Colon (tissue), 2 donors: ENCODE measurements around the gene PHACTR1.

ENCODE experiments used
- FAIRE-seq: peaks from 2 replicates; lab custom pipeline; 2012; peaks lifted over from hg19 to GRCh38; lab: Jason Lieb, UNC
- donor health status: control.
- donor health status: control.

Gene PHACTR1

DNA sequence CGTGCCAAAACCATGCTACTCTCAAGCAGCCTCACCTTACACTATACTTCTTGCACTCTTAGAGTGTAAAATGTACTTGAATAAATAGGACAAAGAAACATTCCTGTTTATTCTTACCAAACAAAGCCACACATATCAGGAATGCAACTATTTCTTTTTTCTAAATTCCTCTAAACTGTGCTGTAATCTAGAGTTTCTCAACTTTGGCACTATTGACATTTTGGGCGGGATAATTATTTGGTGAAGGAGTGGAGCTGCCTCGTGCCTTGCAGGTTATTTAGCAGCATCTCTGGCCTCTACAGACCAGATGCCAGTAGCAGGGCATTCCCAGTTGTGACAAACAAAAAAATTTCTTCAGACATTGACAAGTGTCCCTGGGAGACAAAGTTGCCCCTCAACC, 86.9 kb downstream of the PHACTR1 start:
- FAIRE-seq = no peak

DNA sequence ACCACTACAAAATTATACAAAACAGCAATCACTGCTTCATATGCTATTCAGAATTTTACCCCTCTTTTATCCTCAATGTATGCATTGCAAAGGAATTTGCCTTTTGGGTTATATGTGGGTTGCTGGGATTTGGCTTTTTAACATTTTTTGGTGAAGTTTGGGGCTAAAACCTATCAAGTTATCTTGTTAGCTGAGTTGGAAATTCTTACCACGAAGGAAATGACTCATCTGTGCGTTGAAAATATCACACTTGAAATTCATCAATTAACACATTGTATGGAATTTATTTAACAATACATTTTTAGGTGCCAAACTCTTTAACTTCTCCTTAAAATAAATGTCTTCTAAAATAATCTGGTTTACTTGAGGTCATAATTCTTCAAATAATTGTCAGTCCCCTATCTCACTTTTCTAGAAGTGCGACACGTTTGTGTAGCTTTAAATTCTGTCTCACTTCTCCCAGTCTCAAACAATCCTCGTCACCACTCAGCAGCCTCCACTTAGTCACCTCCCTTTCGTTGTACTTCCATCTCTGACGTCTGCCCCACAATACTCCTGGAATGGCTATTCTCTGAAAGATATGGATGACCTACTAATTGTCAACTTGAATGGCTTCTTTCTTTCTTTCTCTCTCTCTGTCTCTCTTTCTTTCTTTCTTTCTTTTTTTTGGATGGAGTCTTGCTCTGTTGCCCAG, 88.5 kb downstream of the PHACTR1 start:
- FAIRE-seq = no peak

DNA sequence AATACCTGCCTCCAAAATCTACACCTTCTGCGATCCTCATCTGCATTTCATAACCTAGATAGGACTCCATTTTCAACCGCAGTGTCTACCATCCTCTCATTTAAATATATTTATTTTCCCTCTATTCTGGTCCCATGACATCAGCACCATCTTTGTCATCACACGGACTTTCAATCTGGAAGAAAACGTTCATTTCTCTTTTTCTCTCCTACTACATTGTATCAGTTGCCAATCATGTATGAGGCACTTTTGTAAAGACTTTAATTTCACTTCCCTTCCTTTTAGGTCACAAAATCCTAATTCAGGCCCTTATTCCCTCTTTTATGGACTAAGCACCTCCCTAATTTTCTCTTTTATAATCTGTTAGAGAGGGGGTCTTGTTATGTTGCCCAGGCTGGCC, 89.6 kb downstream of the PHACTR1 start:
- FAIRE-seq = no peak

DNA sequence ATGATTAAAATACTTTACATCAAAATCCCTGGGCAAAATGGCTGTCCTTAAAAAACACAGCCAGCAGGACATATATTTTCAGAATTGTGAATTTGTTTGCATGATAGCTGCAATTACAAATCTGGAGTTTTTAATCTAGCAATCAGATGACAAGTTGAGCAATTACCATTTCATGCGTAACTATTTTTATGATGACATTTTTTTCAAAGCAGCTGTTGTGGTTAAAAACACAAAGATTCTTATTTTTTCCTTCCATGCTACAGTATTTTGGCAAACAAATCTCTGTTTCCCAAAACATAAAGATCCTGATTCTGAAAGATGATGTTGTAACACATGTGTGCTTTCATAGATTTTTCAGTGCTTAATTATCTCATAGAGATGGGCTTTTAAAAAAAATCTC, 90.2 kb downstream of the PHACTR1 start:
- FAIRE-seq = no peak

DNA sequence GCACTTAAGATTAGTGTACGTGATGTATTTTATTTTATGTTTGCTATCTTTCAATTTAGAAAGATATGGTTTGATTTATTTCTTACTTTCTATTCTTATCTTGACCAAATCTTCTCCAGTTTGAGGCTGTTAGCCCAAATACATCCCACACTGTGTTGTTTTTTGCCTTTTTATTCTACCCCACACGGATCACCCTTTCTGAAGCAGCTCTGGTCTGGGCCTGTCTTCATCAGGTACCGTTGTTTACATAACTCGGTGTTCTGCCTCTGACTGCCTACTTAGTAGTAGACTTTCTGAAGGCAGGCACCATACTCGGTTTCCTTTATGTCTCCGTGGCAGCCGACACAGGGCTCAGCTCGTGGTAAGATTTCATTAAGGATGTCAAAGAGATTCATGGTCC, 95.0 kb downstream of the PHACTR1 start:
- no peak for FAIRE-seq

DNA sequence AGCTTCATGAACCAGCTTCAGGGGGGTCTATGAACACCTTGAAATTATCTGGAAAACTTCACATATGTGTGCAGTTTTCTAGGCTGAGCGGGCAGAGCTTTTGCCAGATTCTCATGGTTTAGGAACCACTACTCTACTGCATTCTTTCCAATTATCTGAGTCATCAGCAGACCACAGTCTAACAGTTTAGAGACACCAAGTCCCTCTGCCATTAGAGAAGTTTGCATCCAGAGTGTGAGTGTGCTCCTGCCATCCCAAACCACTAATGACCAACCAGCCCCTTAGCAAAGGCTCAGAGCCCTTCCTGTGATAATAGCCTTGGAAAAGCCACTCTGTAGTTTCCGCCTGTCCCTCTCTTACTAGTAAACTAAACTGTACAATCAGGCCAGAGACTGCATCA, 96.8 kb downstream of the PHACTR1 start:
- no peak for FAIRE-seq

DNA sequence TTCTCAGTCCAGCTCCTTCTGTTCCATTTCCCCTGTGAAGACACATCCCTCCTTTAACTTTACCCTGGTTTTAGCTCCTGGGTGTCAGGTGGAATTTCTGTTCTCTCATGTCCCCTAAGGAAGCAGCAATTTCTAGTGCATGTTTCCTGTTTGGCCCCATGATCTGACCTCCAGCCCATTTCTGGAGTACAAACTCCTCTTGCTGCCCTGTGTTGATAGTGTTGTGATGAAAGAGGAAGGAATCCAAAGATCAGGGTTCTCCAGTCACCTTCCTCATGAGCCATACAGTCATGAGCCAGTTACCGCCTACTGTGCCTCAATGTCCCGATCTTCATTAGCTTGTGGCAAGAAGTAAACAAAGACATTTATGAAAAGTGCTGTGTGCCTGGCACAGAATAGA, 97.4 kb downstream of the PHACTR1 start:
- FAIRE-seq = no peak

DNA sequence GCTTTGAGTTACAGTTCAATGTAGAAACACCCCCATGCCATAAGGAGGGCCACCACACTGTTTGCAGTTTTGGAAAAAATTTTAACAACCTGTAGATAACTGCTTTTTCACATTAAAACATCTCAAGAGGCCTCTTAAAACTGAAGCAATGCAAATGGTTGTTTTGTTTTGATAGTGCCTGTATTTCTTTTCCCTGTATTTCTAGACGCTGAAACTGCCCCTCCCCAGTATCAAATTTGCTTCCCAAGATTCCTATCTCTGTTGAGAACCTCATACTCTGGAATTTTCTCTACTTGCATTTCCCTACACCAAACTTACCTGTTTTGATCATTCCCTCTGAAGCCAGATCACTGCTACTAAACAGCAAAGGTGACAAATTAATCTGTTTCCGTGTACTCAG, 98.5 kb downstream of the PHACTR1 start:
- no peak for FAIRE-seq

DNA sequence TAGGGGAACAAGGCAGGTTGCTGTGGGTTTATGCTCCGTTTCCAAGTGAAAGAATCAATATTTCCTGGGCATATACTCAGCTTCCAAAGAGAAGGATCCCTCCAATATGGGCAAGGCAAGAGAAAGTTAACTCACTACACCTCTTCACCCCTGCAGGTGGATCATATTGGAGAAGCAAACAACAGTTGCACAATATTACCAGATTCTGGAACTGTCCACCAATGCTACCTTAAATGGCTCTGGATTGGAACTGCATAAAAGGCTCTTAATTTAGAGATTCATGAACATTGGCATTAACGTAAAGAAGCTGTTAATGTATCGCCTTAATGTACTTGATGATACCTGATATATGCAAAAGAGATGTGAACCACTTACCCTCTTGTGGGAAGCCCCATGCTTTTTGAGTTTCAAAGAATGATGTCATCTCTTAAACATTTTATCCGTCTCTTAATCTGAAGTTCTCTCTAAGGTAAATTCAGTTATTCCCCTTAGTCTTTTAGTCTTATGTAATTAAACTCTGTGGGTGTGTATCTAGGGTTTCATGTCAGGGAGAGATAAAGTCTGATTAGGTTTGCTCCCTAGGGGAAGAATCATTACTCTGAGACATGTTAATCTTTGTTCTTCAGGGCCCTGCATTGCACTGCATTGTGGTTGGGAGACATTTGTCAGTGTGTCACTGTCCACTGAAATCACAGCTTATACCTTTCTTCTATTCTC, 99.5 kb downstream of the PHACTR1 start:
- no peak for FAIRE-seq

DNA sequence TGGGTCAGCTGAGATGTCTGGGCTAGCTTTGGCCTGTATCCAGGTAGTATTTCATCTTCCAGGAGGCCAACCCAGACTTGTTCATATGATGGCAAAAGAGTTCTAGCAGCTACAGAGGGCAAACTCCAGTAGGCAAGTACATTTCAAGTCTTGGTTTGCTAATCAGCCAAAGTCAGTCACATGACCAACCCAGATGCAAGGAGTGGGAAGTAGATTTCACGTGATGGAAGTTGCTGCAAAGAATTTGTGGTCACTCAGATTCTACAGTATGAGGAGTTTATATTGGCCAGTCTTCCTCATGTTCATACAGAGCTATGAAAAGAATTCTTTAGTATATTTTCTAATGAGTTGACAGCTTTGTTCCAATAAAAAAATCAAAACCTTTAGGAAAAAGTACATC, 101.8 kb downstream of the PHACTR1 start:
- no peak for FAIRE-seq

DNA sequence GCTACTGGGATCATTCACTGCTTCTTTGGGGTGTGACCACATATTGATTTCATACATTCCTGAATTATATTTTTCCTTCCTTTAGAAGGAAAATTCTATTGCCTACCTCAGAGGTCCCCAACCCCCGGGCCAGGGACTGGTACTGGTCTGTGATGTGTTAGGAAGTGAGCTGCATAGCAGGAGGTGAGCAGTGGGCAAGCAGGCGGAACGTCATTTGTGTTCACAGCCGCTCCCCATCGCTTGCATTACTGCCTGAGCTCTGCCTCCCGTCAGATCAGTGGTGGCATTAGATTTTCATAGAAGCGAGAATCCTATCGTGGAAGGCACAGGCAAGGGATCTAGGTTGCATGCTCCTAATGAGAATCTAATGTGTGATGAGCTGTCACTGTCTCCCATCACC, 107.3 kb downstream of the PHACTR1 start:
- FAIRE-seq = no peak

DNA sequence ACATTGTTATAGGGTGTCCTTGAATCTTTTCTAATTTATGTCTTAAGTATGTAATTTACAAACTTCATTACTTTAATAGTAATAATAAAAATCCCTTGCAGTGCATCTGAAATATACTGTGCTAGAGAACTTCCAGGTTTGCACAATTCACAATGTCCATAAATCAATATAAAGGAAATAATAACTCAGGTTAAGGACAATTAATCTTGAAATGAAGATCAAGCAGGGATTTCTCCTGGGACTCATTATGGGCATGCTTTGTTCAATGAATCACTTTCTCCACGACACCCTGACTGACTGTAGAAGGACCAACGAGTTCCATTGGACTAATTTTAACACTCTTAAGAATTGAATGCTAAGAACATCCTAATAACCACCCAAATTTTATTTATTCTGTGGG, 110.0 kb downstream of the PHACTR1 start:
- no peak for FAIRE-seq

DNA sequence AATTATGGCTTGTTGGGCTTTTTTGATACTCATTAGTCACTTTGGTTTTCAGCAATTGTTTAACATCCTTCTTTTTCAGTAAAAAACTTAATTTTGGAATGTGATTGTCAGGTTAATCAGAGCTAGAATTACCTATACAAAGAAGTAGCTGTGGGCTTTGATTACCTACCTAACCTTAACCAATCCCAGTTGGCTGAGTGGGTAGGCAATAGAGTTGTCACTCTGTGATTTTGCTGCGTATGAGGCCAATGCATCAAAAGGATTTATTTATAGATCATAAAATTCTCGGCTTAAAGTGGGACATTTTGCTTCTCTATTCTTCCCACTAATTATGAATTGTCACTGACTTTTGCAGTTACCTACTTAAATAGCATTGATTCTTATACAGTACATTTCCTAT, 111.4 kb downstream of the PHACTR1 start:
- FAIRE-seq = no peak

DNA sequence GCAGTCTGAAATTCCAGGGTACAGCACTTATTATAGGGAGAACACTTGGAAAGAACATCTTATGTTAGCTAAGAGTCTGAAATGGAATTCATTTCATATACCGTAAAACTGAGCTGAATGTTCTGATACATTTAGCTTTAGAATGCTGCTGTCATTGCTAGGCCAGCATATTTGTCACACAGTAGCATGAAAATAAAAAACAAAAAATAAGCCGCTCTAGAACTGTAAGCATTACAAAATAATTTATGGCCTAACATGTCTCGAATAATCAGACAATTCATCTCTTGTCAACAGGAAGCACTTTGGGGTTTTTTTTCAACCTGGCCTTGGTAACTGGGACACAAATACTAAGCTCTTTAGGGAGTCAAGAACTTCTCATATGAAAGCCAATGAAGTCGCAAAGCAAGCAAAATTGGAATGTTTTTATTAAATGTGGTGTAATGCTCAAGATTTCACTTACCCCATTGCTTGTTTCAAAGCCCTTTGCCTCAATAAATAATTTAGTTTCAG, 115.7 kb downstream of the PHACTR1 start:
- no peak for FAIRE-seq

DNA sequence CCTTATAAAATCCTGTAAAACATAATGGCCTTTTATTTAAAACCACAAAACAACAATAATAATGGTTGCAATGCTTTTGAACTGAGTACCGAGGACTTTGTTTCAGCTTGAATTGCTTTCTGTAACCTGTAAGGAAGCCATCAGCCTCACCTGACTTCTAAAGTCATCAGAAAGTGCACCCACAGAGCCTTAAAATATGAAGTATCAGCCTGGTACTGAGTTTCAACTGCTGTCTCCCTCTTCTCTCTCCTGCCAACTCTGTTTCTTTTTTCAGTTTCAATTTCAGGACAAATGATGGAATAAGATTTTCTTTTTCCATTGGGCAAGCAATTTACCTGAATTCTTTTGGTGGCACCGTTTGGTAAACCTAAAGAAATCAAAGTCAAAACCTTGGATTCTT, 119.4 kb downstream of the PHACTR1 start:
- FAIRE-seq = no peak

DNA sequence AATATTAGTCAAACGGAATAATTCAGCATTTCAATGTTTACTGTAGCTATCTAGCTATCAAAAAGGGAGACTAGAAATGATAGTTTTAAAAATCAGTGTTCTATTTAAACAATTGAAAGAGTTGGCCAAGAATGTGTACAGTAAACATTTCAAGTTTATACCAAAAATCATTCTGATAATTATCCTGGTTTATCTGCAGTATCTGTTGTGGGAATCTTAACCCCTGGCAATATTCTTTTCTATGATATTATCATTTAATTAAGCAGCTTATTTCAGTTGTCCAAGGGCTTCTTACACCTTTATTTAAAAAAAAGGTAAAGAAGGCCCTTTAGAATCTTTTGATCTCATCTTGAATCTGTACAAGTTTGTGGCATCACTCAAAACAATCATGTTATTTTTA, 125.1 kb downstream of the PHACTR1 start:
- no peak for FAIRE-seq

DNA sequence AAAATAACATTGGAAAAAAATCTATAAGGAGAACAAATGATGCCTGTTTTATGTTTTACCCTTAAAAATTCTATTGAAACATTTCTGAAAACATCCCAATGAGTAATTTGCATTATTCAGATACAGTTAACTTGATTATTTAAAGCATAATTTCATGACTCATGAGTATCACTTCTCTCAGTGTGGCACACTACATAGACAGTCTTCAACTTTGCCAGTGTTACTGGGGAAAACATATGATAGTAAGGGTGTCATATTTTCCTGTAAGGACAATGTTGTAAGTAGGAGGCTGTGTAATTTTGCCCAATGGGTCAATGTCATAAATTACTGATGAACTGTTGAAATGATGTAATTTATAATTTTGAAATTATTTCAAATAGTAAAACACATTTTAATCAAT, 125.5 kb downstream of the PHACTR1 start:
- no peak for FAIRE-seq

DNA sequence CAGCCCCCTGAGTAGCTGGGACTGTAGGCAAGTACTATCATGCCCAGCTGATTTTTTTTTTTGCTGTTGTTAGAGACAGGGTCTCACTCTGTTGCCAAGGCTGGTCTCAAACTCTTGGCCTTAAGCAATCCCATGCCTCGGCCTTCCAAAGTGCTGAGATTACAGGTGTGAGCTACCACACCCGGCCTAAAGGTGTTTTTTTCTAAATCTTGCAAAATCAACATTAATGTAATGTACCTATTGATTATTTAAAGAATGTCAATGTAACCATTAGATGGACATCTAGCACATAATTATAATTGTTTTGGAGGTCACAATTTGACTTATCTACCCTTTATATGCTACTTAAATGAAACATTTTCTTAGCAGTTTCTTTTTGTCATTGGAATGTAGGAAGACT, 126.1 kb downstream of the PHACTR1 start:
- no peak for FAIRE-seq

DNA sequence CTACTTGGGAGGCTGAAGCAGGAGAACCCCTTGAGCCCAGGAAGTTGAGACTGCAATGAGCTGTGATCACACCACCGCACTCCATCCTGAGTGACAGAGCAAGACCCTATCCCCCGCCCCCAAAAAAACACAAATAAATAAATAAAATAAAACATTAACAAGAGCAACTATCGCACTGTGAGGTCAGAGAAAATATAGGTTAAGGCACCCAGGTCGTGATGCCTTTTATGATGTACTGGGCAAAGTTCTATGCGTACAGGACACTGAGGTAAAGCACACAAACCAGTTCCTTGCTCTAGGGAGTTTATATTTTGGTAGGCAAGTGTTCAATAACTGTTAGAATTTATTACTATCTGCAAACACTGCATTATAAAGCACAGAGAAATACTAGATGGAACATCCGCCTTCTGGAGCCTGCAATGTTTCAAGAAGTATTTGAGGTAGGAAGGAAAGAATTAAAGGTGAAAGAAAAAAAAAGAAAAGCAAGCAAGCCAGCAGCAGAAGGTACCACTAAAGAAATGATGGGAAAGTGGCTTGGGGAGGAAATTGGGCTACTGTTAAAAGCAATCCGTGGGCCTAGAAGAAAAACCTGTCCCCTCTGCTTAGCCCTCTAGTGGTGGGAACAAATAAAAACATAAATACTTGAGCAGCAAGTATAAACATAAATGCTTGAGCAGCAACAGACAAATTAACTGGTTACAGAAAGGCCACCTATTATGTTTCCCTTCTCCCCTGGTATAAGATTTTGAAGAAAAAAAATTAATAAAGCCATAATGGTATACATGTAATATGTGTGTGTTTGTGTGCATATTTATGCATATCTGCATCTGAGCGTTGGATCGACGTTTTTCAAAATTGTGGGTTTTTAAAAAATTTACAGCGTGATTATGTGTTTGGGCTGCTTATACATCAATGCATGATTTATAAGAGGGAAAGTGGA, 128.0 kb downstream of the PHACTR1 start:
- no peak for FAIRE-seq

DNA sequence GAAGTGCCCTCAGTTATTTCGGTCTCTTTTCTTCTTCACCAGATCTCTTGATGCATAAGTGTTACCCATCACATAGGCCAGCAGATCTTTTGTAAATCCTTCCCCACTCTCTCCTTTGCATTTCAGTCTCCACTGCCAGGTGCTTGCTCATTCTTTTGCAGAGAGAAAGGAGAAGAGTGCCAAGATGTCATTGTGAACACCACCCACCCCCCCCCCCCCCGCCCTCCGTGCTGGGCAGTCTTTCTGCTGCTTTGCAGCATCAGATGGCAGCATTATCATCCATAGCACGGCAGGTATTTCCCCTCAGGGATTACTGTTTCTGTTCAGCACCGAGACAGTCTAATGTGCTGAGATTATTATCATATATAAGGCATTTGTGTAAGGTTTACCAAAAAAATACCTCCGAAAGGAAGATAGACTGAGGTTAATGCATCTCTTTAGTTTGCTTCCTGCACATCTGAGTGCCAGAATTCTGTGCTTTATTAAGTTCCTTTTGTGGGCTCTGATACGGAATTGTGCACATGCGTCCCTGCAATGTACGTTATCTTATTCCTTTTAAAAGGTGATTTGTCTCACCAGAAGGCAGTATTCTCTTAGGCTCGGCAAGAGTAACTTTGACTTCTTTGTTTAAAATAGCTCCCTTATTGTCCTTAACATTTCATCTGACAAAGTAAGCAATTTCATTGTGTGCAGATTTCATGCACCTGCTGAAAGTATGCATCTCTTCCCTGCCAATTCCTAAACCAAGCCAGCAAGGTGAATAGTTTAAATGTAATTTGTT, 128.8 kb downstream of the PHACTR1 start:
- FAIRE-seq = no peak

DNA sequence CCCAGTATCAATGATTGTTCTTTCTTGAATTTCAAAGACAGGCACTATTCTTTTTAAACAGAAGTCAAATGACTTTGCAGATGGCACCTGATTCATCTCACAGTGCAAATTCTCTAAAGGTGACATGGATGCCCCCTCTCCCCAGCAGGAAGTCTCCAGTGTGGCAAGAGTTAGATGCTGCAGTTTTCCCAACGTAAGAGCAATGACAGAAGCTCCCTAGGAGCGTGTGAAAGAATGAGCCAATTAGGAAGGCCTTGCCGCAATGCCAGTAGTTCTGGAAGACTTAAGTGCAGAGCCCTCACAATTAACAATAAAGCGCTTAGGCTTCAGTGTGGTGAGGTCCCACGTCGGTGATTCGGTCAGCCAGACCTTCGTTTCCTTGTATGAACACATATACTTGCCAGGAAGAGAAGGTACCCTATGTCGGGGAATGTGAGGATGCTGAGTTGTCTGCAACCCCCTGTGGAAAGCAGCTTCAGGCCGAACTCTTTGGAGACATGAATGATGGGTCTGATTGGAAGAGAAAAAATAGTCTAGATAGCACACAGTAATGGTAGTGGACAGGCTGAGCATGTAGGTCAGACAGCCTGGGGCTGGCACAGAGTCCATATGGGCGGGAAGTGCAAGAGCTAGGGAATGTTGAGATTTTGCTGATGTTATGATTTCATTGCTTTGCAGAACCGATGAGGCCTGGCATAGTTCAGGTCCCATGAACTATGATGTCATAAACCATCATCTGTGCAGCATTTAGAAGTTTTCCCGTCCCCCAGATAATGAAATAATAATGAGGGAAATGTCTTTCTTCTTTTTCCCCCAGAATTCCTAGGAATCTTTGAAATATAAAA, 132.6 kb downstream of the PHACTR1 start:
- FAIRE-seq = no peak
